GM12878 (cell line): Measurements from ENCODE around the gene CREG1. TPM values are rescaled to one million over a fixed set of nuclear protein-coding genes. Genes with fewer than 3 reads are reported as not detected.

ENCODE experiments used
- polyA plus RNA-seq, 11 experiments: library from polyadenylated mRNA; depleted of rRNA in 4 of 11; unstranded in 6 of 11; stranded (reverse) in 5 of 11; fragments of >200 nt; fragmentation: Nextera tagmentation in 4 of 11; fragmentation: Illumina TruSeq in 1 of 11; extraction: Ambion mirVana in 4 of 11; extraction: Trizol in 1 of 11; gene quantifications; 1 replicate in 1 of 11; 2 replicates in 10 of 11; pipeline versions ENCODE4 v1.2.1 to v1.2.3, GENCODE V29; 2011 to 2016; ENCODE audit warnings: inconsistent platforms in 2 of 11, missing spikeins in 2 of 11, low read depth in 1 of 11
- total RNA-seq, 4 experiments: library from RNA; depleted of rRNA in 3 of 4; stranded (reverse); fragments of >200 nt in 3 of 4; fragmentation: Illumina TruSeq in 1 of 4; extraction: Trizol in 1 of 4; gene quantifications; 2 replicates each; pipeline versions ENCODE4 v1.2.1 to v1.2.3, GENCODE V29; 2013 to 2021

CREG1 gene
- total and polyA plus RNA-seq, 10 of the 15 experiments (the other 5 are each of a cell fraction or from before 2014, with no cell fraction given) = 5.3 to 43.8 (median 22.1) TPM

Other genes starting within 250 kb of the CREG1 start
- 0.34 and 1.0 TPM in 2 replicates for gene CD247, start 35.2 kb downstream of the CREG1 start, total RNA-seq (2014; rRNA removed)
- 0.23 and 0.54 TPM in 2 replicates for gene CD247, start 35.2 kb downstream of the CREG1 start, total RNA-seq (2014; rRNA removed; fragmentation: Illumina TruSeq; extraction: Trizol)
- gene CD247, start 35.2 kb downstream of the CREG1 start, total RNA-seq (2021) = 0.26 and 0.90 TPM in 2 replicates
- gene CD247, start 35.2 kb downstream of the CREG1 start, polyA plus RNA-seq (2011; rRNA removed) = 0.77 and 1.0 TPM in 2 replicates
- gene CD247, start 35.2 kb downstream of the CREG1 start, polyA plus RNA-seq (2014; fragmentation: Illumina TruSeq; extraction: Trizol) = 0.25 and 0.36 TPM in 2 replicates
- under 1 TPM; 0.18 to 0.22 TPM for gene CD247, start 35.2 kb downstream of the CREG1 start, polyA plus RNA-seq (2014; fragmentation: Nextera tagmentation; extraction: Ambion mirVana)
- gene CD247, start 35.2 kb downstream of the CREG1 start, polyA plus RNA-seq (2014; rRNA removed) = 0.10 and 0.15 TPM in 2 replicates
- under 1 TPM; 0.54 to 0.56 TPM for gene CD247, start 35.2 kb downstream of the CREG1 start, polyA plus RNA-seq (2016; fragmentation: Nextera tagmentation; extraction: Ambion mirVana)
- 64.2 and 65.7 TPM in 2 replicates for gene RCSD1, start 76.5 kb upstream of the CREG1 start, total RNA-seq (2014; rRNA removed)
- 73.6 and 76.7 TPM in 2 replicates for gene RCSD1, start 76.5 kb upstream of the CREG1 start, total RNA-seq (2014; rRNA removed; fragmentation: Illumina TruSeq; extraction: Trizol)
- gene RCSD1, start 76.5 kb upstream of the CREG1 start, total RNA-seq (2021) = 77.4 and 78.3 TPM in 2 replicates
- gene RCSD1, start 76.5 kb upstream of the CREG1 start, polyA plus RNA-seq (2011; rRNA removed) = 54.8 and 59.3 TPM in 2 replicates
- gene RCSD1, start 76.5 kb upstream of the CREG1 start, polyA plus RNA-seq (2014; fragmentation: Illumina TruSeq; extraction: Trizol) = 56.8 and 71.5 TPM in 2 replicates
- gene RCSD1, start 76.5 kb upstream of the CREG1 start, polyA plus RNA-seq (2014; fragmentation: Nextera tagmentation; extraction: Ambion mirVana) = 10 to 100 TPM; 11.4 to 18.9 TPM
- gene RCSD1, start 76.5 kb upstream of the CREG1 start, polyA plus RNA-seq (2014; rRNA removed) = 69.6 and 71.7 TPM in 2 replicates
- gene RCSD1, start 76.5 kb upstream of the CREG1 start, polyA plus RNA-seq (2016; fragmentation: Nextera tagmentation; extraction: Ambion mirVana) = 10 to 100 TPM; 74.6 to 75.7 TPM
- 40.6 and 44.5 TPM in 2 replicates for gene MPZL1, start 168.2 kb upstream of the CREG1 start, total RNA-seq (2014; rRNA removed)
- 45.4 and 46.4 TPM in 2 replicates for gene MPZL1, start 168.2 kb upstream of the CREG1 start, total RNA-seq (2014; rRNA removed; fragmentation: Illumina TruSeq; extraction: Trizol)
- 41.8 and 42.0 TPM in 2 replicates for gene MPZL1, start 168.2 kb upstream of the CREG1 start, total RNA-seq (2021)
- 51.5 and 54.3 TPM in 2 replicates for gene MPZL1, start 168.2 kb upstream of the CREG1 start, polyA plus RNA-seq (2011; rRNA removed)
- 54.6 and 61.8 TPM in 2 replicates for gene MPZL1, start 168.2 kb upstream of the CREG1 start, polyA plus RNA-seq (2014; fragmentation: Illumina TruSeq; extraction: Trizol)
- gene MPZL1, start 168.2 kb upstream of the CREG1 start, polyA plus RNA-seq (2014; fragmentation: Nextera tagmentation; extraction: Ambion mirVana) = 10 to 100 TPM in 1 of 2 experiments, 1 to 10 TPM in 1; 9.8 to 12.0 TPM
- gene MPZL1, start 168.2 kb upstream of the CREG1 start, polyA plus RNA-seq (2014; rRNA removed) = 38.9 and 45.4 TPM in 2 replicates
- 10 to 100 TPM; 59.2 to 60.9 TPM for gene MPZL1, start 168.2 kb upstream of the CREG1 start, polyA plus RNA-seq (2016; fragmentation: Nextera tagmentation; extraction: Ambion mirVana)